OCI-LY1 (cell line): ENCODE measurements around the gene LRRC51.

Source experiments
- H2AFZ ChIP-seq: fragments of 200-600 bp; sonication (generic), shearing (Covaris generic); 2 replicates; pipeline ENCODE4 v1.6.0; 2014; ENCODE audit warnings: antibody characterized with exemption, mild to moderate bottlenecking, low read length
- H3F3A ChIP-seq: fragments of 200-600 bp; sonication (generic), shearing (Covaris generic); 2 replicates; pipeline ENCODE4 v1.6.0; 2014; ENCODE audit warnings: mild to moderate bottlenecking, antibody characterized with exemption, low read length, moderate library complexity; ENCODE audit not compliant: insufficient read depth
- H3K27ac ChIP-seq: fragments of 200-600 bp; sonication (generic); 2 replicates; pipeline ENCODE4 v1.5.1; 2014; ENCODE audit warnings: low read length, mixed run types, mild to moderate bottlenecking, low read depth; ENCODE audit not compliant: poor library complexity, severe bottlenecking
- H3K27me3 ChIP-seq: fragments of 200-600 bp; sonication (generic); 2 replicates; pipeline ENCODE4 v1.6.0; 2014; ENCODE audit warnings: antibody characterized with exemption, mild to moderate bottlenecking, low read length, moderate library complexity; ENCODE audit not compliant: insufficient read depth
- H3K36me3 ChIP-seq: fragments of 200-600 bp; sonication (generic); 2 replicates; pipeline ENCODE4 v1.6.1; 2014; ENCODE audit warnings: mild to moderate bottlenecking, antibody characterized with exemption, low read length, moderate library complexity, mixed read lengths; ENCODE audit not compliant: insufficient read depth
- H3K4me1 ChIP-seq: fragments of 200-600 bp; sonication (generic); 2 replicates; pipeline ENCODE4 v1.5.1; 2014; ENCODE audit warnings: mild to moderate bottlenecking, low read length, moderate library complexity; ENCODE audit not compliant: insufficient read depth, severe bottlenecking
- H3K4me2 ChIP-seq: fragments of 200-600 bp; sonication (generic), shearing (Covaris generic); 2 replicates; pipeline ENCODE4 v1.6.1; 2014; ENCODE audit warnings: low read length
- H3K4me3 ChIP-seq: fragments of 200-600 bp; sonication (generic); 2 replicates; pipeline ENCODE4 v1.5.1; 2014; ENCODE audit warnings: low read length, low read depth, mild to moderate bottlenecking, mixed read lengths; ENCODE audit not compliant: poor library complexity, severe bottlenecking
- H3K79me2 ChIP-seq: fragments of 200-600 bp; shearing (Covaris generic); 2 replicates; pipeline ENCODE4 v1.6.1; 2016; ENCODE audit warnings: mixed run types, low read length, mixed read lengths; ENCODE audit not compliant: insufficient read depth
- H3K9ac ChIP-seq: fragments of 200-600 bp; sonication (generic), shearing (Covaris generic); 2 replicates; pipeline ENCODE4 v1.6.1; 2014; ENCODE audit warnings: mild to moderate bottlenecking, low read length, mixed read lengths
- H3K9me2 ChIP-seq: fragments of 200-600 bp; sonication (generic), shearing (Covaris generic); 2 replicates; pipeline ENCODE4 v1.6.1; 2014; ENCODE audit warnings: low read depth, mild to moderate bottlenecking, low read length, mixed read lengths
- H3K9me3 ChIP-seq: fragments of 200-600 bp; shearing (Covaris generic); 2 replicates; pipeline ENCODE4 v1.6.1; 2014; ENCODE audit warnings: low read length, mixed read lengths
- H4K20me1 ChIP-seq: fragments of 200-600 bp; sonication (generic), shearing (Covaris generic); 2 replicates; pipeline ENCODE4 v1.6.0; 2016; ENCODE audit warnings: mild to moderate bottlenecking, low read length; ENCODE audit not compliant: insufficient read depth
- EZH2 ChIP-seq: fragments of 200-600 bp; sonication (generic), shearing (Covaris generic); IDR thresholded peaks from 2 replicates; pipeline ENCODE4 v1.8.0; 2017; ENCODE audit warnings: borderline replicate concordance, mixed run types, mild to moderate bottlenecking, antibody characterized with exemption, low read length, moderate library complexity, mixed read lengths
- TF ChIP-seq, protein P1 (sequence below): fragments of 200-600 bp; sonication (generic), shearing (Covaris generic); IDR thresholded peaks from 2 replicates; pipeline ENCODE4 v1.5.1; 2017; ENCODE audit warnings: mild to moderate bottlenecking, antibody characterized with exemption, low read length, moderate library complexity, mixed read lengths

Gene LRRC51

DNA sequence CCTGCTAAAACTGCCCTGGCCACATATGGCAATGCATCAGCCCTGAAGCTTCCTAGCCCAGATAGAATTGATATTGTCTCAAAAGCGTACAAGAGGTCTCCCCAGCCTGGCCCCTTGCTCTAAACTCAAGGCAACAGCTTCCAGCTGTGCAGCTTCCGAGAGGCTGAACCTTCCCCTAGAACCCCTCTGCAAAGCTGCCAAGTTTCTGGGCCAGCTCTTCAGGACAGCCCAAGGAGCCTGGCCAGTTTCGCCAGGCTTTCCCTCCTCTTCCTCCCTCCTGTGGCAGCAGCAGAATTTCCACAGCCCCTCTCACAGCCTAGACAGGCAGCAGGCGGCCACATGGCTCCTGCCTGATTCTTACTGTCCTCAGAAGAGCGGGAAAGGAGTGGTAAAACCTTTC is 34.8 kb upstream of the LRRC51 start:
- Histone ChIP-seq H3K36me3 (peaks cover 16% of the 10 kb centered on the region), H3K4me3 (no peak overlapping the region), H3K9me2 (no peaks in the 10 kb centered on the region), H3F3A (no peaks in the 10 kb centered on the region), H3K27ac (no peak overlapping the region), H3K9ac (no peak overlapping the region), H3K9me3 (no peaks in the 10 kb centered on the region), H3K4me1 (peaks cover 35% of the 10 kb centered on the region), H3K4me2 (no peak overlapping the region), H3K27me3 (no peaks in the 10 kb centered on the region), H2AFZ (no peak overlapping the region), H4K20me1 (no peaks in the 10 kb centered on the region), H3K79me2 (peaks cover 8% of the 10 kb centered on the region)
- TF ChIP-seq, protein P1, sequence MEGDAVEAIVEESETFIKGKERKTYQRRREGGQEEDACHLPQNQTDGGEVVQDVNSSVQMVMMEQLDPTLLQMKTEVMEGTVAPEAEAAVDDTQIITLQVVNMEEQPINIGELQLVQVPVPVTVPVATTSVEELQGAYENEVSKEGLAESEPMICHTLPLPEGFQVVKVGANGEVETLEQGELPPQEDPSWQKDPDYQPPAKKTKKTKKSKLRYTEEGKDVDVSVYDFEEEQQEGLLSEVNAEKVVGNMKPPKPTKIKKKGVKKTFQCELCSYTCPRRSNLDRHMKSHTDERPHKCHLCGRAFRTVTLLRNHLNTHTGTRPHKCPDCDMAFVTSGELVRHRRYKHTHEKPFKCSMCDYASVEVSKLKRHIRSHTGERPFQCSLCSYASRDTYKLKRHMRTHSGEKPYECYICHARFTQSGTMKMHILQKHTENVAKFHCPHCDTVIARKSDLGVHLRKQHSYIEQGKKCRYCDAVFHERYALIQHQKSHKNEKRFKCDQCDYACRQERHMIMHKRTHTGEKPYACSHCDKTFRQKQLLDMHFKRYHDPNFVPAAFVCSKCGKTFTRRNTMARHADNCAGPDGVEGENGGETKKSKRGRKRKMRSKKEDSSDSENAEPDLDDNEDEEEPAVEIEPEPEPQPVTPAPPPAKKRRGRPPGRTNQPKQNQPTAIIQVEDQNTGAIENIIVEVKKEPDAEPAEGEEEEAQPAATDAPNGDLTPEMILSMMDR: no peak
- TF ChIP-seq EZH2: no peak

GRCh38 chr11:72048766-72049460 is 31.7 kb upstream of the LRRC51 start:
- H3F3A ChIP-seq: no peaks in the 10 kb centered on the region
- peaks cover 16% of the 10 kb centered on the region for H3K36me3 ChIP-seq

GRCh38 chr11:72058416-72059034 is 22.1 kb upstream of the LRRC51 start:
- Histone ChIP-seq H3K9ac (no peak overlapping the region), H3K36me3 (peaks cover 33% of the 10 kb centered on the region), H3F3A (no peaks in the 10 kb centered on the region), H3K4me1 (peaks cover 7% of the 10 kb centered on the region), H3K27ac (no peak overlapping the region), H3K4me3 (no peak overlapping the region), H3K9me3 (no peaks in the 10 kb centered on the region), H3K27me3 (no peaks in the 10 kb centered on the region), H3K9me2 (no peaks in the 10 kb centered on the region), H3K4me2 (no peak overlapping the region), H3K79me2 (peaks cover 29% of the 10 kb centered on the region), H2AFZ (no peak overlapping the region), H4K20me1 (no peaks in the 10 kb centered on the region)
- TF ChIP-seq, protein P1: no peak
- TF ChIP-seq EZH2: no peak

More at GRCh38 chr11:72048766-72049460, 31.7 kb upstream of the LRRC51 start:
- H3K9ac ChIP-seq: no peak overlapping the region
- H3K27me3 ChIP-seq: no peaks in the 10 kb centered on the region
- H3K27ac ChIP-seq: no peak overlapping the region
- peaks cover 17% of the 10 kb centered on the region for H3K4me1 ChIP-seq
- H3K9me2 ChIP-seq: no peaks in the 10 kb centered on the region
- H4K20me1 ChIP-seq: no peaks in the 10 kb centered on the region
- no peaks in the 10 kb centered on the region for H3K9me3 ChIP-seq
- no peak overlapping the region for H2AFZ ChIP-seq
- TF ChIP-seq EZH2: no peak
- TF ChIP-seq, protein P1: no peak
- H3K4me3 ChIP-seq: no peak overlapping the region
- H3K4me2 ChIP-seq: no peak overlapping the region
- H3K79me2 ChIP-seq: peaks cover 8% of the 10 kb centered on the region
